ENCODE measurements around the gene HOTAIR.
A peak's percentile ranks its signal among the peaks of the same experiment; 100 is the strongest.

DNA sequence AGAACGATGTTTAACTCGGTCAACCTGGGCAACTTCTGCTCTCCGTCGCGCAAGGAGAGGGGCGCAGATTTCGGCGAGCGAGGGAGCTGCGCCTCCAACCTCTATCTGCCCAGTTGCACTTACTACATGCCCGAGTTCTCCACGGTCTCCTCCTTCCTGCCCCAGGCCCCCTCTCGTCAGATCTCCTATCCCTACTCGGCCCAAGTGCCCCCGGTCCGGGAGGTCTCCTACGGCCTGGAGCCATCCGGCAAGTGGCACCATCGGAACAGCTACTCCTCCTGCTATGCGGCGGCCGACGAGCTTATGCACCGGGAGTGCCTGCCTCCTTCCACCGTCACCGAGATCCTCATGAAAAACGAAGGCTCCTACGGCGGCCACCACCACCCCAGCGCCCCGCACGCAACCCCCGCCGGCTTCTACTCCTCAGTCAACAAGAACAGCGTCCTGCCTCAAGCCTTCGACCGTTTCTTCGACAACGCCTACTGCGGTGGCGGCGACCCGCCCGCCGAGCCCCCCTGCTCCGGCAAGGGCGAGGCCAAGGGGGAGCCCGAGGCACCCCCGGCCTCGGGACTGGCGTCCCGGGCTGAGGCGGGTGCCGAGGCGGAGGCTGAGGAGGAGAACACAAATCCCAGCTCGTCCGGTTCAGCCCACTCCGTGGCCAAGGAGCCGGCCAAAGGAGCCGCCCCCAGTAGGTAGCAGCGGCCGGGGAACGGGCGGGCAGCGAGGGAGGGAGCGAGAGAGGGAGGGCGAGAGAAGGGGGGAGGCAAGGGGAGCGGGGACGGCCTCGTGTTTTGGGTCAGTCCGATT, 1.3 kb downstream of the HOTAIR start:
- TF ChIP-seq L3MBTL2 (conservative IDR thresholded peaks at IDR 0.05): peak; percentile 41
- TF ChIP-seq BHLHE40 (IDR thresholded peaks at IDR 0.05; ENCODE audit: borderline replicate concordance): no peak
- TF ChIP-seq TARDBP (IDR thresholded peaks at IDR 0.05): no peak
- no peak for TF ChIP-seq NFRKB (IDR thresholded peaks at IDR 0.05)
- no peak for TF ChIP-seq LEF1 (IDR thresholded peaks at IDR 0.05; ENCODE audit: borderline replicate concordance)
- no peak for TF ChIP-seq SP1 (IDR thresholded peaks at IDR 0.05)

All from HEK293T (cell line).